ENCODE measurements around the gene TYW5.

TYW5 gene

DNA sequence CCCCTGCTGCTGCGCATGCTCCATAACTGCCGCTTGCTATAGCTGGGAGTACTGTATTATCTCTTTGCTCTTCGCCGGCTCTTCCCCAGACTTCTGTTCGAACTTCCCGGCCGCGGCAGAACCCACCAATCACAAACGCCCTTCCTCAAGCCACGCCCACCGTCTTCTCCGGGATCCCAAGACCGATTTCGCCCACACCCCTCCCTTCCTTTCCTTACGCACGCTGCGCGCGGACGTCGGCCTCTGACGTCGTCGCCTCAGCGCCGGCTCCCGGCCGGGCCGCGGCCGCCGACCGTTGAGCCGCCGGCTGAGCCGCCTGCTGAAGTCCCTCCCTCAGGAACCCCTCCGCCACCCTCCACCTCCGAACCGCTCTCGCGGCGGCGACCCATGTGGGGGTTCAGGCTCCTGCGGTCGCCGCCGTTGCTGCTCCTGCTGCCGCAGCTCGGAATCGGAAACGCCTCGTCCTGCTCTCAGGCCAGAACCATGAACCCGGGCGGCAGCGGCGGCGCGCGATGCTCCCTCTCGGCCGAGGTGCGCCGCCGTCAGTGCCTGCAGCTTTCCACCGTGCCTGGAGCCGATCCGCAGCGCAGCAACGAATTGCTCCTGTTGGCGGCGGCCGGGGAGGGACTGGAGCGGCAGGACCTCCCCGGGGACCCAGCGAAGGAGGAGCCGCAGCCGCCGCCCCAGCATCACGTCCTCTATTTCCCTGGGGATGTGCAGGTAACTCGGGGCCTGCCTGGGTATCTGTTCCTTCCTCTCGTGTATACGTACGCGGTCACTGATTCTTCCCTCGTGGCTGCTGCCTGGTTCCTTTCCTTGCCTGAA lies 44.0 kb downstream of the TYW5 start, which contains the start of gene C2orf69:
Gene C2orf69, plus strand, starts transcription at position 242 of the 825 bp plus-strand sequence. Its CDS starts 146 bp downstream, at position 388.
- Mint-ChIP-seq H3K4me1 (peaks cover 25% of the 10 kb centered on the region), H3K4me3 (peak within 1 kb of the TSS; percentile 90 to 95), H3K27ac (peak within 1 kb of the TSS; percentile 92 to 97)

GRCh38 chr2:199910338-199911051 lies 44.8 kb downstream of the TYW5 start:
- H3K27me3 Mint-ChIP-seq = peaks cover 6% of the 10 kb centered on the region
- no peak for DNase-seq
- peak overlapping the region; percentile 80 to 97 for H3K27ac Mint-ChIP-seq
- no peaks in the 10 kb centered on the region for H3K9me3 Mint-ChIP-seq
- peak overlapping the region; percentile 90 to 95 for H3K4me3 Mint-ChIP-seq
- ATAC-seq = no peak
- H3K4me1 Mint-ChIP-seq = peaks cover 25% of the 10 kb centered on the region

More for the DNA sequence above, 44.0 kb downstream of the TYW5 start, which contains the start of gene C2orf69:
- DNase-seq (peak; percentile 84 to 91), ATAC-seq (peak; percentile 92)
- H3K27me3 Mint-ChIP-seq = no peaks in the 10 kb centered on the region
- H3K9me3 Mint-ChIP-seq = no peaks in the 10 kb centered on the region

DNA sequence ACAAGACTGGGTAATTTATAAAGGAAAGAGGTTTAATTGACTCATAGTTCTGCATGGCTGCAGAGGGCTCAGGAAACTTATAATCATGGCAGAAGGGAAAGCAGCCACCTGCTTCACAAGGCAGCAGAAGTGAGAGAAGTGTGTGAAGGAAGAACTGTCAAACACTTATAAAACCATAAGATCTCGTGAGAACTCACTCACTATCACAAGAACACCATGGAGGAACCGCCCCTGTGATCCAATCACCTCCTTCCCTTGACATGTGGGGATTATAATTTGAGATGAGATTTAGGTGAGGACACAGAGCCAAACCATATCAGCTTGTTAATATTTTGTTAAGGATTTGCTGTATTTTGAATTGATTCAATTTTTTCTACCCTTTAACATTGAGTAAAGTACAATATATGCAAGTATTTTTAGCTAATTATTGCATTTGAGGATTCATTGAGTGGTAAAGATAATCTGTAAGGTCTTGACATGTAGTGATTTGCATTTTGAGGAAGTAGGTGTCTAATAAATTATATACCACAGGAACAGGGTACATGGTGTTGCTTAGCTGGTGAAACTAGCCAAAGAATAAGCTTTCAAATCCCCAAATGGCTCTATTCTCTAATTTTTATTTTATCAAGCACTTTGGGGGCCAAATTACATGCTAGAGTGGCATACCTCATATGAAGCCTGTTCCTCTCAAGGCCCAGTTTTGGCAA lies 48.1 kb downstream of the TYW5 start:
- no peak for DNase-seq
- H3K27me3 Mint-ChIP-seq = peaks cover 8% of the 10 kb centered on the region
- no peak overlapping the region for H3K4me3 Mint-ChIP-seq
- no peaks in the 10 kb centered on the region for H3K9me3 Mint-ChIP-seq
- no peak overlapping the region for H3K27ac Mint-ChIP-seq
- ATAC-seq = no peak
- H3K4me1 Mint-ChIP-seq = peaks cover 10% of the 10 kb centered on the region

DNA sequence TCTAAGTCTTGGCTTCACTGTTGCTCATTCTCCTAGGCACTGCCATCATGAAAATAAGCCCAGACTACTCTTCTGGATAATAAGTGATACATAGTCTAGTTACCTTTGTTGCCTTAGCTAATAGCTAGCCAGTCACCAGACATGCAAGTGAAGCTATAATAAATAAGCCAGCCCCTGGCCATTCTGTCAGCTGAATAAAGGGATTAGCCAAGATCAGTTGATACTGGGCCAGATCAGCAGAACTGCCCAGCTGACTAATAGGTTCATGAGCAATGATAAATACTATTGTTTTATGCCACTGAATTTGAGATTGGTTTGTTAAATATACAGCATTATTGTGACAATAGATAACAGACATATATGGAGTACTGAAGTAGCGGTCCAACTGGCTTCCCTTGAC lies 52.2 kb downstream of the TYW5 start:
- Mint-ChIP-seq H3K27ac (no peak overlapping the region), H3K27me3 (peaks cover 8% of the 10 kb centered on the region), H3K4me3 (no peak overlapping the region), H3K9me3 (no peaks in the 10 kb centered on the region), H3K4me1 (no peaks in the 10 kb centered on the region)
- ATAC-seq (no peak), DNase-seq (no peak)

GRCh38 chr2:199902486-199903110 lies 52.7 kb downstream of the TYW5 start:
- ATAC-seq (no peak), DNase-seq (no peak)
- Mint-ChIP-seq H3K27ac (no peak overlapping the region), H3K9me3 (no peaks in the 10 kb centered on the region), H3K4me1 (no peaks in the 10 kb centered on the region), H3K27me3 (peaks cover 8% of the 10 kb centered on the region), H3K4me3 (no peak overlapping the region)

- H3K27me3 Mint-ChIP-seq = peaks cover 8% of the 10 kb centered on the region
These were observed 53.3 kb downstream of the TYW5 start for GRCh38 chr2:199901942-199902341.

DNA sequence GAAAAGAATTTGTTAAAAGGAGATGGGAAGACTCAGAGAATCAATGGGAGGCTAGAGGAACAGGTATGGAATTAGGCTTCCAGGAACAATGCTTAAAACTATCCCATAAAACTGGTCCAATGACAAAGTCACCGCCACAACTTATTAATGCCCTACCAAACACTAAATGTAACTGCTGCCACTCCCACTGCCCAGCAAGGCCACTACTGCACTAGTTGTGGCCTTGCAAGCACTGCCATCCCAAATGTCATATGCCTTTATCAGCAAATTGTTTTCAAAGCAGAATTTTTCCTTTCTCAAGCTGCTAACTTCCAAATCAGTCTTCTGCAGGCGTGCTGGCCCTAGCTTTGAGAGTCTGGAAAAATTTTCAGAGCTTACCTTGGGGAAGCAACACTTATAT lies 58.7 kb downstream of the TYW5 start:
- no peak for ATAC-seq
- Mint-ChIP-seq H3K27me3 (no peaks in the 10 kb centered on the region), H3K4me1 (no peaks in the 10 kb centered on the region), H3K4me3 (no peak overlapping the region), H3K9me3 (no peaks in the 10 kb centered on the region), H3K27ac (no peak overlapping the region)
- DNase-seq = no peak

More at GRCh38 chr2:199901942-199902341, 53.3 kb downstream of the TYW5 start:
- Mint-ChIP-seq H3K4me1 (no peaks in the 10 kb centered on the region), H3K27ac (no peak overlapping the region), H3K9me3 (no peaks in the 10 kb centered on the region), H3K4me3 (no peak overlapping the region)
- ATAC-seq (no peak), DNase-seq (no peak)

GRCh38 chr2:199895406-199895805 lies 59.9 kb downstream of the TYW5 start:
- ATAC-seq (no peak), DNase-seq (no peak)
- Mint-ChIP-seq H3K27ac (no peak overlapping the region), H3K9me3 (no peaks in the 10 kb centered on the region), H3K4me1 (no peaks in the 10 kb centered on the region), H3K27me3 (no peaks in the 10 kb centered on the region), H3K4me3 (no peak overlapping the region)

DNA sequence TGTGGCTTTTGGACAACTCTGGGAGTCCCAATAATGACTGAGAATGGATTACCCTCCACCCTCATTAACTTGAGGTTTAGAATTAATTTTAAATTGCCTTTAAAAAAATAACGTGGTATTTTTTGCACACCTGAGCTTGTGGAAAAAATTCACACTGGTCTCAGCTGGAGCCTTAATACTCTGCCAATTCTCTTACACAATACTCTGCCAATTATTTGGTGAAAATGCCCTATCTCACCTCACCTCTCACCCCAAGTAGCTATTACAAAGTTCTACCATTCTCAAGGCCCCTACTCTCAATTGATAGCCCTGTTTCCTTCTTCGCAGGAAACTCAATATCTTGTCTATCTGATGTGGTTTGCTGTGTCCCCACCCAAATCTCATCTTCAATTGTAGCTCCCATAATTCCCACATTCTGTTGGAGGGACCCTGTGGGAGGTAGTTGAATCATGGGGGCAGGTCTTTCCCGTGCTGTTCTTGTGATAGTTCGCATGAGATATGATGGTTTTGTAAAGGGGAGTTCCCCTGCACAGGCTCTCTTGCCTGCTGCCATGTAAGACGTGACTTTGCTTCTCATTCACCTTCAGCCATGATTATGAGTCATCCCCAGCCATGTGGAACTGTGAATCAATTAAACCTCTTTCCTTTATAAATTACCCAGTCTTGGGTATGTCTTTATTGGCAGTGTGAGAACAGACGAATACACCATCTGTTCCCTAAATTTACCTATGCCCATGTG lies 71.6 kb downstream of the TYW5 start:
- no peak overlapping the region for H3K27ac Mint-ChIP-seq
- H3K9me3 Mint-ChIP-seq = no peaks in the 10 kb centered on the region
- ATAC-seq = no peak
- H3K4me1 Mint-ChIP-seq = no peaks in the 10 kb centered on the region
- H3K4me3 Mint-ChIP-seq = no peak overlapping the region
- DNase-seq = no peak
- H3K27me3 Mint-ChIP-seq = peaks cover 12% of the 10 kb centered on the region

GRCh38 chr2:199882667-199883066 lies 72.6 kb downstream of the TYW5 start:
- H3K27ac Mint-ChIP-seq = no peak overlapping the region

More at GRCh38 chr2:199882667-199883066, 72.6 kb downstream of the TYW5 start:
- no peaks in the 10 kb centered on the region for H3K4me1 Mint-ChIP-seq
- H3K9me3 Mint-ChIP-seq = no peaks in the 10 kb centered on the region
- H3K4me3 Mint-ChIP-seq = no peak overlapping the region
- peaks cover 8% of the 10 kb centered on the region for H3K27me3 Mint-ChIP-seq
- DNase-seq (no peak), ATAC-seq (no peak)

All from stimulated activated naive CD8-positive, alpha-beta T cell treated with anti-CD3 and anti-CD28 coated beads, Interleukin-15, amount 100 ng/mL, for 72 hours (primary cell).